GM18508 (cell line): ENCODE measurements around the gene GIPR.

Experiments
- ATAC-seq: cut with Tn5 transposase; IDR thresholded peaks from one replicate; pipeline ENCODE4 v1.9.1; 2021; ENCODE audit warnings: moderate number of reproducible peaks; ENCODE audit not compliant: insufficient read depth, unreplicated experiment

Gene GIPR

DNA sequence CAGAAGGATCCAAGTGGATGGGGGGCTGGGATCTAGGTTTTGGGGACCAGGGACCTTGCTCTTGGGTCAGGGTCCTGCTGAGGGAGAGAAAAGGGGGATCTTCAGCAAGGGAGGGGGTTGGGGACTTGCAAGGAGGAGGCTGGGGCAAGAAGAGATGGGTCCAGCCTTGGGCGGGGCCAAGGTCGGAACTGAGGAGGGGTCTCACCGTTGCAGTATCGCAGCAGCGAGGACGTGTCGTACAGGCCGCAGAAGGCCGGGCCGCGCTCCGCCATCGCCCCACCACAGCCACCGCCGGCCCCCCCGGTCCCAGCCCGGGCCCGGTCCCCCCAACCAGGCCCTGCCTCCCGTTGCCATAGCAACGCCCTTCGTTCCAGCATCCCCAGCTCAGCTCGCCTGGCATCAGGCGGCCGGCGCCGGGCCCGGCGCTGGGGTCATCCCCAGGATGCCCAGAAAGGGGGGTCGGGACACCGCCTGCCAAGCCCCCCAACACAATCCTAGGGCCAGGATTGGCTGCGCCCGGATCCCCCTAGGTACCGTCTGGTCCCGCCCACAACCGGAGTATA, 22.9 kb upstream of the GIPR start:
- no peak for ATAC-seq

- no peak for ATAC-seq
These were observed 22.2 kb upstream of the GIPR start for GRCh38 chr19:45645631-45646344.

DNA sequence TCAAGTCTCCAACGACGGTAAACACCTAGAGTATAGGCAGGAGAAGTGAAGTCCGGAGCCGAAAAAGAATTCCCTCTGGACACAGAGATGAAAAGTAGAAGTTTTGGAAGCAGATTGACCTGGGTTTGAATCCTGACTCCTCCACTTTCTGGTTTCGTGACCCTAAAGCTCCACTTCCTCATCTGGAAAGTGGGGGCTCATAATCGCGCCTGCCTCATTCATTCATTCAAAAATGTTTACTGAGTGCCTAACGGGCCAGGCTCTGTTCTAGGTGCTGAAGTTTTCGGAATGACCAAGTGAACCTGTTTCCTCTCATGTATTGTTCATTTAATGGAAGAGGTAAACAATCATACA, 21.7 kb upstream of the GIPR start:
- no peak for ATAC-seq

DNA sequence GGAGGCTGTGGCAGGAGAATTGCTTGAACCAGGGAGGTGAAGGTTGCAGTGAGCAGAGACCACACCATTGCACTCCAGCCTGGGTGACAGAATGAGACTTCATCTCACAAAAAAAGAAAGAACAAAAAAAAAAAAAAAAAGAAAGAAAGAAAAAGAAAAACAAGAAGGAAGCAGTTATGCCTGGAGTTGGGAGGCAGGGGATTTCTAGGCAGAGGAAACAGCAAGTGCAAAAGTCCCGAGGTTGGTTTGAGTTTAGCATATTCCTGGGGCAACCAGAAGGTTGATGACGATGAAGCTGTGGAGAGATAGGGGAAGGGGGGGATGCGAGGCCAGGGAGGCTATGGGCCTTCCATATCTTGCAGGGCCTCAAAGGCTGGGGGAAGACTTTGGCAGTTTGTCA, 17.3 kb upstream of the GIPR start:
- ATAC-seq, result no peak

DNA sequence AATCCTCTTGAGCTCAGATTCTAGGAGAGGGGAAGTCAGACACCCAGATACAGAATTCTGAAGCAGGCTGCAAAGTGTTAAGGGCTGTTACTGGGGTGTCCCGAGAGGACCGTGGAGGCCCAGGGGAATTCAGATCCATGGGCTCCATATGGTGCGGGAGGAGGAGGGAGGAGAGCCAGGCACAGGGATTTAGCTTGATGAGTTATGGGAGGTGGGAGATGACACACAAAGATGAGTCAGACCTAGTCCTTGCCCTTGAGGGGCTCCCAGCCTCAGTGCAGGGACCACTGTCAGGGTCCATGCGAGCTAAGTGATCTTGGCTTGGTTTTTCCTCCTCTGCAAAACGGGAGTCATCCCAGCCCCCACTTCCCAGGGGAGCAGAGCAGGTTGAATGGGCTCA, 14.4 kb upstream of the GIPR start:
- no peak for ATAC-seq

DNA sequence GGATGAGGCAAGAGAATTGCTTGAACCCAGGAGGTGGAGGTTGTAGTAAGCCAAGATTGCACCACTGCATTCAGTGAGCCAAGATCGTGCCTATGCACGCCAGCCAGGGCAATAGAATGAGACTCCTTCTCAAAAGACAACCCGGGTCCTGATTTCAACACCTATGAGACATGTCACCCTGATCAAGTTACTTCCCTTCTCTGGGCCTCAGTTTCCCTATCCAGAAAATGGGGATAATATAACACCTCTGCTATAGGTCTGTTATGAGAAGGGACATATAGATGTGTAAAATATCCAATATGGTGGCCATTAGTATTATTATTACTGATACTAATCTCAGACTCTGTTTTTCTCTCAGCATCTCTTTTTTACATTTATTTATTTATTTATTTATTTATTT, 12.9 kb upstream of the GIPR start:
- ATAC-seq, result no peak

GRCh38 chr19:45657520-45658167, 10.4 kb upstream of the GIPR start:
- no peak for ATAC-seq

DNA sequence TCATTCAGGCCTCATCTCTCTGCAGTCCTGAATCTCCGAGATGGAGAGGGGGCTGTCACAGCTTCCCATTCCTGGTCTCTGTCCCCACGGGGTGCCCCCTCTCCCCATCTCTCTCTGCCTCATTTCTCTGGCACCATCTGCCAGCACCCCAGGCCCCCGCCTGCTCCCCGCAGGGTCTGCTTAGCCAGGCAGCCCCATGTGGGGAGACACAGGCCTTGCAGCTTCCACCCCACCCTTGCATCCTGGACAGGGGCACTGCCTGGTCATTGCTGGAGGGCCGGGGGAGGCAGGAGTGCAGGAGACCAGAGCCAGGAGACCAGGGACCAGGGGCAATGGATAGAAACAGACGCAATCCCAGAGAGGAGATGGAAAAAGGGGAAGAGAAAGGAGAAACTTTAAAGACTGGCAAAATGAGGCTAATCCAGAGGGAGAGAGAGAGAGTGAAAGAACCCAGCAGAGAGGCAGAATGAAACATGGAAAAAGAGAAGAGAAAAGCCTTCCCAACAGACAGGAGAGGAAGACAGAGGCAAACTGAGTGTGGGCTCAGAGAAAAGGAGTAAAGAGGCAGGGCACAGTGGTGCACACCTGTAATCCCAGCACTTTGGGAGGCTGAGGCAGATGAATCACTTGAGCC, 8.8 kb upstream of the GIPR start:
- ATAC-seq, result no peak

DNA sequence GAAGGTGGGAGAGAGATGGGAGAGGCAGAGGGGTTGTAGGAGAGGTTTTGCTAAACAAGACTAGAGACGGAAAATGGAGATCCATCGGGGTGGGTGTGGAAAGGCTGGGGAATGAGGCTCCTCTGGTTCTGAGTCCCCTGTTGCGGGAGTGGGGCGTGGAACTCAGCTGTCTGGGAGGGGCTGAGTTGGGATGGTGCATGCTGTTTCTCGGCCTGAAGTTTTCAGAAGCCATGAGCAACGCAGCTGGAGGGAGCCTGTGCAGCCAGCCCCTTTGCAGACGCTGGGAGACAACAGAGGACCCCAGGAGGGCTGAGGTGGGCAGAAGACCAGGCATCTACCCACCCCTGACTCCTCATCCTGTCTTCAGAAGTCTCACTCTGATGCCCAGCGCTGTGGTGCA, 7.4 kb upstream of the GIPR start:
- ATAC-seq, result no peak

DNA sequence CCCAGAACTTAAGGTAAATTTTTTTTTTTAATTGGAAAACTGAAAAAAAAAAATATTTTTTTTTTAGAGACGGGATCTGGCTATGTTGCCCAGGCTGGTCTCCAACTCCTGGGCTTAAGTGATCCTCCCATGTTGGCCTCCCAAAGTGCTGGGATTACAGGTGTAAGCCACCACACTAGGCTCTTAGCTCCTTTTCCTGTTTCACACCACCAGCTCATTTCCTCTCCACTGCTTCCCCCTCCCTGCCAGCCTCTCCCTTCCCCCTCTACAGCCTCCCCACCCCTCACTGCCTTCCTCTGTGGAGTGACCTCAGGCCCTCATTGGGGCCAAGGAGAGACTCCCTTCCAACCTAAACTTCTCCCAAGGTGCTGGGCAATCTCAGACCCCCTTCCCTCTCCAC, 4.2 kb upstream of the GIPR start:
- ATAC-seq, result no peak

DNA sequence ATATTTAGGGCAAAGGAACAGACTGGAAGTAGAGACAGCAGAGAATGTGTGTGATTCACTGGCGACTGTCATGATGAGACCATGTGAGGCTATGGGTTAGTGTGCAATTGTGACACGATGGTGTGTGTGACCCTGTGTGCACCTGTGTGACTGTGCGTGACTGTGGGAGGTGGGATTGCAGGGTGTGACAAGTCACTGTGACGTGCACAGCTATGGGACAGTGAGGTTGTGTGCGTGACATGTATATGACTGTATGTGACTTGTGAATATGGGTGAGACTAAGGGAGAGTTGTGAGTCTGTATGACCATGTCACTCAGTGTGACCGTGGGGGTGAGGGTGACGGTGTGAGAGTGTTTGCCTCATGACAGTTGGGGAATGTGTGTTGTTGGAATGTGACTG, 3.4 kb upstream of the GIPR start:
- ATAC-seq, result no peak

DNA sequence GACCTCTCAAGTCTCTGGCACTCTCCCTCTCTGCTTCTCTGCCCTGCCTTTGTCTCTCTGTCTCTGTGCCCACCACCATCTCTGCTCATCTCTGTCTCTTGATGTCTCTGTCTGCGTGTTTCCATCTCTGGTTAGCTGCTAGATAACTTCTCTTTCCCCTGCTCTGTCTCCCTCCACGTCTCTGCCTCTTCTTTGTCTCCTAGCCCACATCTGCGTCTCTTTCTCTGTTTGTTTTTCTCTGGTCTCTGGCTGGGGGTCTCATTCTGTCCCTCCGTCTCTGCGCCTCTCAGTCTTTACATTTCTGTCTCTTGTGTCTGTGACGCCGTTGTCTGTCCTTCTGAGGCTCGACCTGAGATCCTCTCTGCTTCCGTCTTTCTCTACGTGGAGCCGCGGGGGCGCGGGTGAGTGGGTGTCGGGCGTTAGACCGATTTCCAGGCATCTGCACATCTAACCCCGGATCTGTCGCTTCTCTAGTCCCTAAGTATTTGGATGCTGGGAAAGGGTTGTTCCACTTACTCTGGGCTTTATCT, 386 bp downstream of the GIPR start:
- no peak for ATAC-seq

- no peak for ATAC-seq
These were observed 2.8 kb downstream of the GIPR start for GRCh38 chr19:45670670-45671453.

DNA sequence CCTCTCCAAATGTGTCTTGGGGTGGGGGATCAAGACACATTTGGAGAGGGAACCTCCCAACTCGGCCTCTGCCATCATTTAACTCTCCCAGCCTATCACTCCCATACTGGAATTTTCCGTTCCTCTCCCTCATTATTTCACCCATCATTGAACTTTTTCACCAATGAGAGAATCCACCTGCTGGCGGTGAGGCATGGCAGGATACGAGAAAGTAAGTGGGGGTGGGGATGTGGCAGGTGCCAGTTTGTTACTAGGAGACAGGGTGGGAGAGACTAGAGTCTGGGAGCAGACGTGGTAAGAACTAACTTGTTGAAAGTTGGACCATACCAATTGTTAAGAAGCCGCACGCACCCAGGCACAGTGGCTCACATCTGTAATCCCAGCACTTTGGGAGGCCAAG, 6.9 kb downstream of the GIPR start:
- ATAC-seq, result no peak

DNA sequence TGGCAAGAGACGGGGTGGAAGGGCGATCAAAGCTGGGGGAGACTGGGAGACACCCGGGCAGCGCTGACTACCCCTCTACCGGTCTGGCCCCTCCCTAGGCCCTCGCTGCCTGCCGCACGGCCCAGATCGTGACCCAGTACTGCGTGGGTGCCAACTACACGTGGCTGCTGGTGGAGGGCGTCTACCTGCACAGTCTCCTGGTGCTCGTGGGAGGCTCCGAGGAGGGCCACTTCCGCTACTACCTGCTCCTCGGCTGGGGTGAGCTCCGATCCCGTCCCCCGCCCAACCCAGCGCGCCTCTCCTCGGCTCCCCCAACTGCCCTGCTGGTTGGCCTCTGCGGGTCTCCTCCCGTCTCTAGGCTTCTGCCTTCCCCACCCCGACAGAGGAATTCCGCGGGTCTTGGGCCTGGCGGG, 8.8 kb downstream of the GIPR start:
- ATAC-seq, result no peak

DNA sequence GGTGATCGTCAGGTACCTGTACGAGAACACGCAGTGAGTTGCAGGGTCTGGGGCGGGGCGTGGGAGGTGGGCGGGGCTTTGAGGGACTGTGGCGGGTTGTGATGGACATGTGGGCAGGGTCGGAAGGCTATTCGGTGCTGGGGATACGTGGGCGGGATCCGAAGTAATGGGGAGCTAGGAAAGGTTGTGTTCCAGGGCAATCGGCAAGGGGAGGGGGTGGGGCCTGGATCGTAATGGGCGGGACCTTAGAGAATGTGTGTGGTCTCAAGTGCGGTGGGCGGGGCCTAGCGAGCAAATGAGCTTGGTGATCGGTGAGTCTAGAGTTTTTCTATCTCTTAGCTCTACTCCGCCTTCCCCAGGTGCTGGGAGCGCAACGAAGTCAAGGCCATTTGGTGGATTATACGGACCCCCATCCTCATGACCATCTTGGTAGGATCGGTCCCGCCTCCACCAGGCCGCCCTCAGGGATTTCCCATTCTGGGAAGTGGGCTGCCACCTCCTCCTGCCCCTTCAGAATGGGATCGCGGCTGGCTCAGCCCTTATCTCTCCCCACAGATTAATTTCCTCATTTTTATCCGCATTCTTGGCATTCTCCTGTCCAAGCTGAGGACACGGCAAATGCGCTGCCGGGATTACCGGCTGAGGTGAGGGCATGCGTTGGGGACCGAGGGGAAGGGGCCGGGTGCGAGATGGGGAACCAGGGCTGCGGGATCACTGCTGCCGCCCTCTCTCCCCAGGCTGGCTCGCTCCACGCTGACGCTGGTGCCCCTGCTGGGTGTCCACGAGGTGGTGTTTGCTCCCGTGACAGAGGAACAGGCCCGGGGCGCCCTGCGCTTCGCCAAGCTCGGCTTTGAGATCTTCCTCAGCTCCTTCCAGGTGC, 9.6 kb downstream of the GIPR start:
- ATAC-seq, result no peak

GRCh38 chr19:45681391-45682015, 13.5 kb downstream of the GIPR start:
- ATAC-seq, result no peak

- no peak for ATAC-seq
These were observed 14.1 kb downstream of the GIPR start for GRCh38 chr19:45682117-45682516.

GRCh38 chr19:45682908-45683307, 14.9 kb downstream of the GIPR start:
- no peak for ATAC-seq
